ENCODE data around the gene ENAM. TPM values are rescaled to one million over a fixed set of nuclear protein-coding genes. Genes with fewer than 3 reads are reported as not detected.
"Not testable (repeated sequence)": the region's sequence is repeated elsewhere in the genome, so short reads cannot be mapped to it uniquely, and the experiment has no call there.

ENAM gene
- total and polyA plus RNA-seq, 9 donors = 0.01 to 1.0 (median 0.42) TPM; not detected in 5

DNA sequence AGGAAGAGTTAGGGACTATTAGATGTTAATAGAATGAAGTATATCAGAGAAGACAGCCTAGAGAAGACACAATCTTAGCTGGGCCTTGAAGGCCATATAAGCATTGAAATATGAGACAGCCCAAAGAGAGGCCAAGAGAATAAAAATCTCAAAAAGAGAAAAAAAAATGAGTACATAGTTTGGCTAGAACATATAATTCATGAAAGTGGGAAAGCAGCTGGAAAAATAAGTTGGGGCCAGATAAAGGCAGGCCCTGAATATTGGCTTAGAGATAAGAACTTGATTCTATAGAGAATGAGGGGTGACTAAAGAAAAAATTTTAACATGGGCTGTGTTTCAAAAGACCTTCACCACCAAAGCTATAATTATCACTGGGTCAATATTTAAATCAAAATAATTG is 52.4 kb downstream of the ENAM start:
- Histone ChIP-seq H3K36me3 (no peaks in the 10 kb centered on the region), H3K9me3 (no peaks in the 10 kb centered on the region), H3K27me3 (no peaks in the 10 kb centered on the region), H3K4me1 (ENCODE audit: insufficient read depth) (no peaks in the 10 kb centered on the region), H3K27ac (no peak overlapping the region), H3K4me3 (no peak overlapping the region)
- intact Hi-C loops (cut with DNase I) = no loop called here
- no peak for TF ChIP-seq POLR2A (IDR thresholded peaks at IDR 0.05)
- no peak for TF ChIP-seq EP300 (IDR thresholded peaks at IDR 0.05)
- no peak for TF ChIP-seq CTCF (IDR thresholded peaks at IDR 0.05)
- no peak for DNase-seq

DNA sequence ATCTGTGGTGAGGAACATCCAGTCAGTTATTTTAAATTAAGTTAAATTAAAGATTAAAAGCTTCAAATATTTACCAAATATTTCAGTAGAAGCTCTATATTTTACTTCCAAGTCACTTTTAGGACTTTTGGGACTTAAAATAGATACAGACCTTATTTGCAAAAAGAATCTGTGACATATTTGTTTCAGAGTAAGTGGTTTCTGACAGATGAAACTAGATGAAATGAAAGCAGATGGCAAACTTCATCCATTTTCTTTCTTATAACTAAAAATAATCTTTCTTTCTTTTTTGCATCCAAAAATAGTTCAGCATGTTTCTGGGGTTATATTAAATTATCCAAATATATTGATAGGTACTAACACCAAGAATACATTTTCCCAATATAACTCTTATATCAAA is 53.2 kb downstream of the ENAM start:
- Histone ChIP-seq H3K27me3 (no peaks in the 10 kb centered on the region), H3K4me3 (no peak overlapping the region), H3K27ac (no peak overlapping the region), H3K36me3 (no peaks in the 10 kb centered on the region), H3K9me3 (no peaks in the 10 kb centered on the region), H3K4me1 (ENCODE audit: insufficient read depth) (no peaks in the 10 kb centered on the region)
- DNase-seq = no peak
- TF ChIP-seq CTCF (IDR thresholded peaks at IDR 0.05) = no peak
- TF ChIP-seq POLR2A (IDR thresholded peaks at IDR 0.05) = no peak
- TF ChIP-seq EP300 (IDR thresholded peaks at IDR 0.05) = no peak
- intact Hi-C loops (cut with DNase I) = no loop called here

DNA sequence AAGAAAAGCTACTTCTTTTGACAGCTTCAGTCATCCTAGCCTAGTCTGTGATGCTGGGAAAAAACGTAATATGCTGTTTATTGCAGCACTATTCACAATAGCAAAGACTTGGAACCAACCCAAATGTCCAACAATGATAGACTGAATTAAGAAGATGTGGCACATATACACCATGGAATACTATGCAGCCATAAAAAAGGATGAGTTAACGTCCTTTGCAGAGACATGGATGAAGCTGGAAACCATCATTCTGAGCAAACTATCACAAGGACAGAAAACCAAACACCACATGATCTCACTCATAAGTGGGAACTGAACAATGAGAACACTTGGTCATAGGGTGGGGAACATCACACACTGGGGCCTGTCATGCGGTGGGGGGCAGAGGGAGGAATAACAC is 53.6 kb downstream of the ENAM start:
- H3K36me3 ChIP-seq; H3K9me3 ChIP-seq; H3K27ac ChIP-seq; intact Hi-C loops (cut with DNase I); H3K27me3 ChIP-seq; H3K4me3 ChIP-seq; H3K4me1 ChIP-seq (ENCODE audit: insufficient read depth); DNase-seq: not testable (repeated sequence)
- 74 to 82% (median 80%) methylated on average over 3 of the region's 3 CpGs for WGBS, 3 donors

- peak overlapping the region; percentile 83 for H3K4me3 ChIP-seq
Observed at GRCh38 chr4:70687392-70687791, 58.8 kb downstream of the ENAM start.

More at GRCh38 chr4:70687392-70687791, 58.8 kb downstream of the ENAM start:
- TF ChIP-seq EP300 (IDR thresholded peaks at IDR 0.05) (no peak), POLR2A (IDR thresholded peaks at IDR 0.05) (no peak), CTCF (IDR thresholded peaks at IDR 0.05) (no peak)
- Histone ChIP-seq H3K27ac (peak overlapping the region; percentile 74 to 90), H3K4me1 (ENCODE audit: insufficient read depth) (peaks cover 4% of the 10 kb centered on the region), H3K9me3 (no peaks in the 10 kb centered on the region), H3K27me3 (no peaks in the 10 kb centered on the region), H3K36me3 (no peaks in the 10 kb centered on the region)
- peak; percentile 16 to 49 (median 41) for DNase-seq
- intact Hi-C loops (cut with DNase I) = loop anchor here in 1 of 4 donors (5.0 kb wide), 2 partner anchors 150 to 220 kb away; partner anchors contain the start of gene GRSF1
- WGBS, 3 donors = 69 to 73% (median 70%) methylated on average over 13 of the region's 13 CpGs
